IPS-18c (cell line): ENCODE results near the gene KRTAP10-10.
"Not testable (repeated sequence)": the region's sequence is repeated elsewhere in the genome, so short reads cannot be mapped to it uniquely, and the experiment has no call there.

ENCODE experiments used
- H3K4me3 ChIP-seq: 2 replicates; pipeline ENCODE4 v1.7.0; 2013; ENCODE audit warnings: low read depth, mild to moderate bottlenecking, low read length, moderate library complexity; ENCODE audit not compliant: insufficient read depth
- H3K9me3 ChIP-seq: one replicate; pipeline ENCODE4 v1.6.1; 2013; ENCODE audit warnings: mild to moderate bottlenecking, low read length, moderate library complexity; ENCODE audit not compliant: control insufficient read depth, insufficient read depth

Gene KRTAP10-10

GRCh38 chr21:44600118-44600978 lies 36.8 kb upstream of the KRTAP10-10 start, which contains the start of gene KRTAP10-7:
Gene KRTAP10-7, plus strand, starts transcription at chr21:44600597. Its CDS starts 25 bp downstream, at chr21:44600622.
- not testable (repeated sequence) for H3K9me3 ChIP-seq, H3K4me3 ChIP-seq

- not testable (repeated sequence) for H3K4me3 ChIP-seq, H3K9me3 ChIP-seq
These were observed 36.1 kb upstream of the KRTAP10-10 start for GRCh38 chr21:44601091-44601490.

- no peak overlapping the region for H3K4me3 ChIP-seq
- H3K9me3 ChIP-seq = no peaks in the 10 kb centered on the region
These were observed 35.3 kb upstream of the KRTAP10-10 start for GRCh38 chr21:44601596-44602462.

GRCh38 chr21:44602463-44602850 lies 34.7 kb upstream of the KRTAP10-10 start:
- no peaks in the 10 kb centered on the region for H3K9me3 ChIP-seq

GRCh38 chr21:44603109-44603875 lies 33.9 kb upstream of the KRTAP10-10 start:
- Histone ChIP-seq H3K4me3 (no peak overlapping the region), H3K9me3 (no peaks in the 10 kb centered on the region)

More at GRCh38 chr21:44602463-44602850, 34.7 kb upstream of the KRTAP10-10 start:
- H3K4me3 ChIP-seq = no peak overlapping the region

- Histone ChIP-seq H3K9me3 (no peaks in the 10 kb centered on the region), H3K4me3 (no peak overlapping the region)
These were observed 33.2 kb upstream of the KRTAP10-10 start for GRCh38 chr21:44603911-44604310.

- Histone ChIP-seq H3K4me3 (no peak overlapping the region), H3K9me3 (peaks cover 6% of the 10 kb centered on the region)
These were observed 30.7 kb upstream of the KRTAP10-10 start for GRCh38 chr21:44606495-44606894.

GRCh38 chr21:44609193-44609592 lies 28.0 kb upstream of the KRTAP10-10 start:
- H3K4me3 ChIP-seq = no peak overlapping the region
- peaks cover 6% of the 10 kb centered on the region for H3K9me3 ChIP-seq

- not testable (repeated sequence) for H3K4me3 ChIP-seq, H3K9me3 ChIP-seq
These were observed 26.9 kb upstream of the KRTAP10-10 start for GRCh38 chr21:44610157-44610843.

GRCh38 chr21:44611551-44611950 lies 25.6 kb upstream of the KRTAP10-10 start:
- peaks cover 6% of the 10 kb centered on the region for H3K9me3 ChIP-seq
- no peak overlapping the region for H3K4me3 ChIP-seq

- Histone ChIP-seq H3K9me3 (peaks cover 6% of the 10 kb centered on the region), H3K4me3 (no peak within 1 kb of the TSS)
These were observed 25.1 kb upstream of the KRTAP10-10 start, which contains the start of gene KRTAP10-8 for GRCh38 chr21:44612029-44612486. Gene KRTAP10-8, plus strand, starts transcription at chr21:44612079. Its CDS starts 22 bp downstream, at chr21:44612101.

GRCh38 chr21:44612669-44613229 lies 24.4 kb upstream of the KRTAP10-10 start:
- H3K9me3 ChIP-seq = peaks cover 6% of the 10 kb centered on the region
- no peak overlapping the region for H3K4me3 ChIP-seq

GRCh38 chr21:44613386-44614155 lies 23.6 kb upstream of the KRTAP10-10 start:
- peaks cover 6% of the 10 kb centered on the region for H3K9me3 ChIP-seq
- no peak overlapping the region for H3K4me3 ChIP-seq

- Histone ChIP-seq H3K9me3 (peaks cover 6% of the 10 kb centered on the region), H3K4me3 (no peak overlapping the region)
These were observed 23.0 kb upstream of the KRTAP10-10 start for GRCh38 chr21:44614161-44614631.

GRCh38 chr21:44614961-44615391 lies 22.2 kb upstream of the KRTAP10-10 start:
- Histone ChIP-seq H3K9me3 (peaks cover 6% of the 10 kb centered on the region), H3K4me3 (no peak overlapping the region)
